Measurements from ENCODE around the gene LRRC75B.
"Not testable (repeated sequence)": the region's sequence is repeated elsewhere in the genome, so short reads cannot be mapped to it uniquely, and the experiment has no call there.

The LRRC75B gene

DNA sequence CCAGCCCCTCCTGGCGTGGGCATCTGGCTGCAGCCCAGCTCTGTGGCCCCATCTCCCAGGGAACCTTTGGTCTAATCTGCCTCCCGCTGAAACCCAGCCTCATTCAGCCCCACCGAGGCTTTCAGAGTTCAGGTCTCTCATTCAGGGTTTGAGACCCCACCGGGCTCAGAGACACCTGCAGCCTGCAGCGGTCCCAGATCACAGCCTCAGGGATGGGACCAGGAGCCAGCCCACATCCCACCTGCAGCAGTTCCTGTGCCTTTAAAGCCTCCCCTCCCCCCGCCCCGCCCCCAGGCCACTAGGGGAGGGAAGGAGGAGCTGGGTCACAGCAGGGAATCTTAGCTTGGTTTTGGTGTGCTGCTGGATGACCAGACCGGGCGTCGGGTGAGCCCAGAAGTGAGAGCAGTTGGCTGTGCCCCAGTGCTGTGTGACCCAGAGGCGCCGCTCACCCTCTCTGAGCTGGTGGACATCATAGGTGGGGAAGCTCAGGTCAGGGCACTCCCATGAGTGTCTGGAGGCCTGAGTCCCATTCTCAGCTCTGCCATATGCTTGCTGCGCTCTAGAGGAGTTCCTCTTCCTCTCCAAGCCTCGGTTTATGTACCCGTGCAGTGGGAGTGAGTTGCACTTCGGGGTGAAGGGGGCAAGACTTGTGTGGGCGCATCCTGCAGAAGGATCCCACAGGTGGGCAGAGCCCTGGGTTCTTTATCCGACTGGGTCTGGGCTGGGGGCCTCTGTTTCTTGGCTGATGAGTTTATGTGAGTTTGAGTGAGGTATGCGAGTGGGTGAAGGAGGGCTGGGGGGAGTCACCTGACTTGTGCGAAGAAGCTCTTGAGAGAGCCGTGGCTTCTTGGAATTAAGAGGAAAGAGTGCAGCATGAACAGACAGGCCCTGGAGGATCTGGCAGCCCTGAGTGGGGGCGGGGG, 10.2 kb upstream of the LRRC75B start, which contains the start of gene GGT1:
Gene GGT1, plus strand, starts transcription at position 347 of the 923 bp plus-strand sequence. CDS start 7,889 bp downstream, outside the sequence.
- in situ Hi-C loops (cut with HindIII; ENCODE audit: low sequenced_read_pairs), result not testable (repeated sequence)

DNA sequence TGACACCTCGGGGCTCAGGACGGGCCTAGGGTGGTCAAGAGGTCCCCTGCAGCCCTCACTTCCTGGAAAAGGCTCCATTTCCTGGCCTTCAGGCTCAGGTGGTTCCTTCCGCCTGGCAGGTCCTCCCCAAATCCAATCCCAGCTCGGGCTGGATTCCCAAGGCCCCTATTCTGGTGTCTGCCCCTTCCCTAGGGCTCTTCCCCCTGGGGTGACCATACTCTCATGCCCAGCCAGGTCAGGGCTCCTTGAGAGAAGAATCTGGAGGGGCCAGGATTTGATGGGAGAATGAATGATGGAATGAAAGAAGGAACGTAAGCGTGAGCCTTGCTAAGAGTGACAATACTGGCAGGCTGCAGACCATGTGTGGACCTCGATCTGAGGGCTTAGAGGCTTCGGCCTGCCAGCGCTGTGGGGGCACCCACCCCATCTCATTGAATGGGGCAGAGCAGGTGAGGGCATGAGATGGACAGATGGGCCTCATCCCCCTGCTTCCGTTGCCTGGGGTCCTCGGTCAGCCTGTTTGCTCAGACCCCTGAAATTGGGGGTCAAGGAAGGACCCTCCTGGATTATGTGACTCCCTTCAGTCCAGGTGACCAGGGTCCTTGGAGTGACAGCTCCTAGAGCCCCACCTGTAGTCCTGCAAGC, 9.4 kb upstream of the LRRC75B start:
- in situ Hi-C loops (cut with HindIII; ENCODE audit: low sequenced_read_pairs), result not testable (repeated sequence)

DNA sequence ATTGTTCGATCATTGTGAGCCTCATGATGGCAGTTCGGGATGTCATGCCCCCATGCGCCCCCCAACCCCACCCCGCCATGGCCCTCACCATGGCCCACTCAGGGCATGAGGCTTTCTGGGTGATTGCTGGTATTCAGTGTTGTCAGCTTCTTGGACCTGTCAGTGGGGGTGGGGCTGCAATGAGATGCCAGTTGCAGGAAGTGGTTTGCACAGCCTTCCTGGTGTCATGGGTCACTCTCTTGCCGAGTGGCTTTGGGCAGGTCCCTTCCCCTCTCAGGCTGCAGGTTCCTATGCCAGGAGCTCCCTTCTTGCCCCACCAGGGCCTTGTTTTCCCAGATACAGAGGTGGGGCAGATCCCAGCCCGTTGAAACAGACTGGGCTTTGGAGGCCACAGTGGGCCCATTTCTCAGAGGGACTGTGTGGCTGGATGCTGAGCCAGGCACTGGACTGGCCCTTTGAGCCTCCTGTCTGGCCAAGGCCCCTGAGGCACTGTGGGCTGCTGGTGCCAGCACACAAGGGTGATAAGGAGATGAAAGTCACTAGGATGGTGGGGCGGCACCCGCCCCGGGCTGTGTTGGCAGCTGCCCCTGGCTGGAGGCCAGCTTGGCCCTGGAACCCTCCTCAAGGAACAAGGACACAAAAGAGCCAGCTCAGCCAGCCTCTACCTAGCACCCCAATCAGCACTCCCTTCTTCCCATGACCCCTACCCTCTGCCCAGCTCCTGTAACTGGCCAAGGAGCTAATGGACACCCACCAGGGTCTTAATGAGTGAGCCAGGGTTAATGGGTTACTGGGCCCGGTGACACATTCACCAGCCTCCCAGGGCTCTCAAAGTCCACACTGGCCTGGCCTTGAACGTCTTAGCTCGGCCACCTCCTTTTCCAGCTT, 8.6 kb upstream of the LRRC75B start:
- in situ Hi-C loops (cut with HindIII; ENCODE audit: low sequenced_read_pairs), result no loop called here

DNA sequence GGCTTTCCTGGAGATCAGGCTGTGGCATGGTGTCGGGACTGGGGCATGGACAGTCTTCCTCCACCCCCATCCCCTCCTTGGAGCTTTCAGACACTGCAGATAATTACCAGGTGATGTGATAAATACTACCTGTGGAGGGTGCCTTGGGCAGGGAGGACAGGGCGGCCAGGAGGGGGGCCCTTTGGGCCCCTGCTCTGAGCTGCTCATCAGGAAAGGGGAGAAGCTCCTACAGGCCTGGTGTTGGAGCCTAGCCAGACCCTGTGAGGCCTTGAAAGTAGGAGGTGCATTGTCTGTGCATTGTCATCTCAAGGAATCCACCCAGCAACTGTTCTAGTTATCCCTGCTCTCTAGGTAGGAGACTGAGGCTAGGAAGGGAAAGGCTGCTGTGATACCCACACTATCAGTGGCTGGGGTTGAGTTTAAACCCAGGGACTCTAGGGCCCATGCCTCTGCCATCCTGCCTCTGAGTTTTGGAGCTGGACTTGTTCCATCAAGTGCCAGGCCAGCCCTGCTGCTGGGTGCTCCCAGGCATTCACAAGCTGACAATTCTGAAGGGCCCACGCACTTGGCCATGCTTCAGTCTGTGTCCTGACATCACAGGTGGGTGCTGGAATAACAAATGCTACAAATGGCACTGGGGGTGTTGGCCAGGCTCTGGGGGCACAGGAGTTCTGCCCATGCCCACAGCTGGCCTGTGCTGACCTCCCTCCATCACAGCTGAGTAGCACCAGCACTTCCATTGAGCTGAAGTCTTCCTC, 7.3 kb upstream of the LRRC75B start:
- in situ Hi-C loops (cut with HindIII; ENCODE audit: low sequenced_read_pairs), result not testable (repeated sequence)

DNA sequence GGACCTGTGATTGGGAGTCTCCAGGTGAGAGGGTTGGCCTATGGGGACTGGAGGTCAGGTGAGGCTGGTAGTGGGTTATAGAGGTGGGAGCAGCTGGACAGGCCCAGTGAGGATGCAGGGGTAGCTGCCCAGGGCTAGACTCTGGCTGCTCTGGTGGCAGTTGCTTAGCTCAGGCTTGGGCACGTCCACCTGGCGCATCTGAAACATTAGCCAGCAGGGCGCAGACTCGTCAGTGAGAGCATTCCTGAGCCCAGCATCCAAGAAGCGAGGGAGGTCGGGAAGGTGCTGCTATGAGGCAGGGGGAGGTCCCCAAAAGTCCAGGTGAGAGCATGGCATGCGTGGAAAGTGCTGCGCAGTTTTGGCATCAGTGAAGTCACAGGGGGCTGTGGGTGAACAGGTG, 6.6 kb upstream of the LRRC75B start:
- in situ Hi-C loops (cut with HindIII; ENCODE audit: low sequenced_read_pairs), result no loop called here

DNA sequence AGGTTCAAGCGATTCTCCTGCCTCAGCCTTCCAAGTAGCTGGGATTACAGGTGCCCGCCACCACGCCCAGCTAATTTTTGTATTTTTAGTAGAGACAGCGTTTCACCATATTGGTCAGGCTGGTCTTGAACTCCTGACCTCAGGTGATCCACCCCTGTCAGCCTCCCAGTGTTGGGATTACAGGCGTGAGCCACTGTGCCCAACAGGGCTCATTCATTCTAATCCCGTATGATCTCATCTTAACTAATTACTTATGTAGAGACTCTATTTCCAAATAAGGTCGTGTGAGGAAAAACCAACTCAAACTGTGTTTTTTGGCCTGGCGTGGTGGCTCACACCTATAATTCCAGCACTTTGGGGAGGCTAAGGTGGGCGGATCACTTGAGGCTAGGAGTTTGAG, 4.2 kb upstream of the LRRC75B start:
- in situ Hi-C loops (cut with HindIII; ENCODE audit: low sequenced_read_pairs), result not testable (repeated sequence)

DNA sequence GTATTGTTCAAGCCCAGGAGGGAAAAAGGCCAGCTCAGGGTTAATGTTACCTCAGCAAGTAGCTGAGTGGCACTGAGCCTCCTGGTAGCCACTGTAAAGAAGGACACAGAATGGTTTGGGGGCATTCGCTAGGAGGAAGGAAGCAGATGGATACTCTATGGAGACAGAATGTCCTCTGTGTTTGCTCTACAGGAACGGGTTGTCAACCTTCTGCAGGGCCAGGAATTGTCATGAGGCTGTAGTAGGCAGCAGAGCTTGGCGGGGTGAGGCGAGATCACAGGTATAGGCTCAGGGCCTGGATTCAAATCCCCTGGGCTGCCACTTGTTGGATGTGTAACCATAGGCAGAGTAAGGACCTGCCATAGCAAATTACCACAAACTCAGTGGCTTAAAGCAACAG, 3.0 kb upstream of the LRRC75B start:
- in situ Hi-C loops (cut with HindIII; ENCODE audit: low sequenced_read_pairs), result no loop called here

DNA sequence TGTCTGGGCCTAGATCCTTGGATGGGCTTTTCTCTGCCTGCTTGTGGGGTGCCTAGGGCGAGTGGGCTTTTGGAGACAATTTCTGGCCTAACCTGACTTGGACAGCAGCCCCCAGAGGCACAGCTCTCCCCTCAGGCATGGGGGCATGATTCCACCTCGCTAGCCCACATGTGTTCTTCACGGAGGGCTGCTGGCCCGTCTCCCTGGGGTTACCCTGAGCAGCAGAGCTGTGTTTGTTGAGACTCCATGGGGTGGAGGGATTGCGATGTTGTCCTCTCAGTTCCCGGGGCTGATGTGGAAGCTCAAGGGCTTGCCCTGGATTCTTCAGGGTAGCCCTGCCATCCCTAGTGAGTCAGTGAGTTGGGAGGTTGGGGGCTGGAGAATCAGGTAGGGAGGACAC, 2.4 kb upstream of the LRRC75B start:
- in situ Hi-C loops (cut with HindIII; ENCODE audit: low sequenced_read_pairs), result no loop called here

DNA sequence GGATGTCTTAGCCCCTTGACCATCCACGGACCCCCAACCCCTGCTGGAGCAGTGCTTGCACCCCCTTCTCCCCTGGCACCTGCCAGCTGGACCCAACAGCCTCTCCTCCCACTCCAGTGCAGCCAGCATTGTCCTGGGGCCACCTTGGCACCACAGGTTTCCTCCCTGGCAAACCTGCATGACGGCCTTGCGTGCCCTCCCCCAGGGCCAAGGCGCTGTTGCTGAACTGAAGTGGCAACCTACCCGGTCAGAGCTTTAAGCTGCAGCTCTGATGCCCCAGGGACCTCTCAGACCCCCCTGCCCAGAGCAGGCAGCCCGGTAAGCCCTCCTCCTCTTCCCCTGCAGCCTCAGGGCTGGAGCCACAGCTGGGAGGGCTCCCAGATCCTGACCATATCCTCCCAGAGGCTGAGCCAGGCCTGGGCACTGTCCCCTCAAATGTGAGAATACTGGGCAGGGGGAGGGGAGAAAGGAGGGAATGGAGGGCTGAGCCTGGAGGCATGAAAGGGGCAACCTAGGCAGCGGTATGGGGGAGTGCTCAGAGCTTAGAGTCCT, 1.8 kb upstream of the LRRC75B start:
- in situ Hi-C loops (cut with HindIII; ENCODE audit: low sequenced_read_pairs), result no loop called here

DNA sequence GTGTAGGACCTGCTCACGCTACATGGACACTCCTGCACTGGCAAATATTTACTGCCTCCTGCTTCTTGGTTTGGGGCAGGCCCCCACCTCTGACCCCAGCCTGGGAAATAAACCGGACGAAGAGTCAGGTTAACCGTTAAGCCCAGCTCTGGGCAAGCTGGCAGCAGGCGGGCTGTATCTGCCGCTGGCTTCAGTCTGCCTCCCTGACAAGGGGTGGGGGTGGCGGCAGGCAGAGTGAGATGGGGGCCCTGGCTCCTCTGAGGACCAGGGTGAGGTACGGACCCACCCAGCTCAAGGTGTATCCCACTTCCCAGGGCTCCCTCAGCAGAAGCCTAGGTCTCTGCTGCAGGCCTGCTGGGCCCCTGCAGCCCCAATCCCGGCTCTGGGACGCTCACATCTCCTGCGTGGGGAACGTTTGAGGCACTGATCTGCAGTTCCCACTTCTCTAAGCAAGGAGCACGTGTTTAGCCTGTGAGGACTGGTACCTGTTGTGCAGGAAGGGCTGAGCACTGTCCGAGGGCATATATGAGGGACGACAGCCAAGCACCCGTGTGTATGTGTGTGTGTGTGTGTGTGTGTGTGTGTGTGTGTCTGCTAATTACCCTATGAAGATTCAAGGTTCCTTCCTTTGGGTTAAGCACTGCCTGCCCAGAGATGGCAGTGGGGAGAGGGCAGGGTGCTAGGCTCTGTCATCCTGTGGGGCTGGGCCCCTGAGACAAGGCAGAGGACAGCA, 1.1 kb upstream of the LRRC75B start:
- in situ Hi-C loops (cut with HindIII; ENCODE audit: low sequenced_read_pairs), result no loop called here

DNA sequence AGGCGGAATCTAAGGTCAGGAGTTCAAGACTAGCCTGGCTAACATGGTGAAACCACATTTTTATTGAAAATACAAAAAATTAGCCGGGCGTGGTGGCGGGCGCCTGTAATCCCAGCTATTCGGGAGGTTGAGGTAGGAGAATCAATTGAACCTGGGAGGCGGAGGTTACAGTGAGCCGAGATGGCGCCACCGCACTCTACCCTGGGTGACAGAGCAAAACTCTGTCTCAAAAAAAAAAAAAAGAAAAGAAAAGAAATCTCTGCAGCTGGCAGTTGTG, 624 bp upstream of the LRRC75B start:
- in situ Hi-C loops (cut with HindIII; ENCODE audit: low sequenced_read_pairs), result not testable (repeated sequence)

DNA sequence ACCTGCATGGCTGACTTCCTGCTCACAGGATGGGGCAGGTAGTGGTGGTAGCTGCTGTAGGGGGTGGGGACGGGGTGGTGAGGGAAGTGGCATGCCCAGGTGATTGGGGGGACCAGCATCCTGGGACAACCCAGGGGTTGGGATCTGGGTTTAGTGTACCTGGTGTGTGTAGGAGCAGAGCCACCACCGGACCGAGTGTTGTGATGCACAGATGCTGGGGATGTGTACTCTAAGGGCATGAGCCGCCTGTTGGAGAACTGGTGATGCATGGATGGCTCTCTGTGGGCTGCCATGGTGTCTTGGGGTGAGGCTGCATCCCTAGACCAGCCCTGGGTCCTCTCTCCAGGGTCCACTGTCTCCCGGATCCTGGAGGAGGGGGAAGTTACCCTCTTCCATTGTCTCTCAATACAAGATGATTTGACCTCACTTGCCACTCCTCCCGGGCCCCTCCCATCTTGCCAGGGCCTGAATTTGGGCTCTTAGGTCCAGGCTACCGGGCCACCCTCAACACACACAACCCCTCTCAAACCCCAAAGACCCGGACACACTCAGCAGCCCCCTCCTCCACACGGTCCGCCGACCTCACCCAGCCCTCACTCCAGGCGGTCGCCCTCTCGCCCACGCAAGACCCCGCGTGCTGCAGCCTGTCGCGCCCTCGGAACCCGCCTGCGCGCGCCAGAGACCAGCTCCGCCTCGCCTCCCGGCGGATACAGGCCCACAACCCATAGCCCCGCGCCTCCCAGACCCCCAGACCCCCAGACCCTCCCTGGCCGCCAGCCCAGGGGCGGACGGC, 619 bp downstream of the LRRC75B start:
- in situ Hi-C loops (cut with HindIII; ENCODE audit: low sequenced_read_pairs), result no loop called here

DNA sequence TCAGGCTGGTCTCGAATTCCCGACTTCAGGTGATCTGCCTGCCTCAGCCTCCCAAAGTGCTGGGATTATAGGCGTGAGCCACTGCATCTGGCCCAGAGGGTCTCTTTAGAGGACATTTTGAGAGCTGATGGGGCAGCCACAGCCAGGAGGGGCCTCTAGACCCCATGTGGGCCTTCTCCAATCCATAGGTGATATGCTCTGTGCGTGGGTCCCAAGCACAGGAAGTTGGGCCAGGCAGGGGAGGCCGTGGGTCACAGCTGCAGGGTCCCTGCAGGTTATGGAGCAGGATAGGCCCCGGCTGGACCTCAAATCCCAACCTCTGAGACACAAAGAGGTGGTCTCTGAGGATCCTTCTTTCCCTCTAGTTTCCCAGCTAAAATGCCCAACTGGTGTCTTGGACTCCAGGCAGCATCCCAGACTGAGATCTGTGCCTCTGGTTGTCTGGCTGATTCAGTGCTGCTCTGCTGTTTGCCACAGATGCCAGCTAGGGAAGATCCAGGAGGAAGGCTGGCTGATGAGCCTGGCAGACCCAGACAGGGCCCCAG, 1.5 kb downstream of the LRRC75B start:
- in situ Hi-C loops (cut with HindIII; ENCODE audit: low sequenced_read_pairs), result no loop called here

DNA sequence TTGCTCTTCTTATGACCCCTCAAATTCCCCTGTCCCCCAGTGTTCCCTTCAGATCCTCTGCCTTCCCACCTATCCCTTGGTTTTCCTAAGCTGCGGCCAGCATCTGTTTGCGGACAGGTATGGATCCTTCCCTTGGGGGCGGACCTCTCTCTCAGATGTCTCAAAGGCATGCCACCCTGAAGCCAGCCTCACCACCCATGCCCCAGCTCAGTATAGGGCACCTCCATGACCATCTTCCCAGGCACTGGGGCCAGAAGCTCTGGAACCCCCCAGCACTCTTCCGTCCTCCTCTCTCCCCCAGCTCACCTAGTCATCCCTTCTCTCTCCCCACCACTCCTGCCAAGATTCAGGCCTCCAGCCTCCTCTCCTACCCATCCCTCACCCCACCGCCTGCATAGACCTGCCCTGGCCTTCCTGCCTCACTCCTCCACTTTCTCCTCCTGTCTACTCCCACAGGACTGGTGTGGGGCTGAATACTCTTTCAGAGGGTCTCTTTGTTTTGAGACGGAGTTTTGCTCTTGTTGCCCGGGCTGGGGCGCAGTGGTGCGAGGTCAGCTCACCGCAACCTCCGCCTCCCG, 2.2 kb downstream of the LRRC75B start:
- in situ Hi-C loops (cut with HindIII; ENCODE audit: low sequenced_read_pairs), result no loop called here

DNA sequence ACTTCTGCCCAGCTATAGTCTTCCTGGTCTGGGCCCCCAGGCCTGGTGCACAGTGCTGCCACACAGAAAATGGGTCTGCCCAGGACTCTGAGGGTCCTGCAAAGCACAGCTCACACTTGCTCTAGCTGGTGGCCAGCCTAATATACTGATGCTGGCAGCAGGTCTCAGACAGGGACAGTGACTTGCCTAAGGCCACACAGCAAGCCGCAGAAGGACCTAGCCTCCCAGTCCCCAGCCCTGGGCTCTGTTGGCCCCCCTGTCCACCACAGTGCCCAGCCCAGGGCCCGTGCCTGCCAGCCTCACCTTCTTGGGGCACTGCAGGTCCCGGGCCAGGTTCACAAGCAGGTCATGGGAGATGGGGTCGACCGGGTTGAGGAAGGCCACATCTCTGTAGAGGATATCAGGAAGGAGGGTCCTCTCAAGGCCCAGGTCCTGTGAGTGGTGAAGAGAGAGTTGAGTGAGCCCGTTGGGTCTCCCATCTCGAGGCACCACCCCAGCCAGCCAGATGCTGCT, 3.3 kb downstream of the LRRC75B start:
- in situ Hi-C loops (cut with HindIII; ENCODE audit: low sequenced_read_pairs), result no loop called here

DNA sequence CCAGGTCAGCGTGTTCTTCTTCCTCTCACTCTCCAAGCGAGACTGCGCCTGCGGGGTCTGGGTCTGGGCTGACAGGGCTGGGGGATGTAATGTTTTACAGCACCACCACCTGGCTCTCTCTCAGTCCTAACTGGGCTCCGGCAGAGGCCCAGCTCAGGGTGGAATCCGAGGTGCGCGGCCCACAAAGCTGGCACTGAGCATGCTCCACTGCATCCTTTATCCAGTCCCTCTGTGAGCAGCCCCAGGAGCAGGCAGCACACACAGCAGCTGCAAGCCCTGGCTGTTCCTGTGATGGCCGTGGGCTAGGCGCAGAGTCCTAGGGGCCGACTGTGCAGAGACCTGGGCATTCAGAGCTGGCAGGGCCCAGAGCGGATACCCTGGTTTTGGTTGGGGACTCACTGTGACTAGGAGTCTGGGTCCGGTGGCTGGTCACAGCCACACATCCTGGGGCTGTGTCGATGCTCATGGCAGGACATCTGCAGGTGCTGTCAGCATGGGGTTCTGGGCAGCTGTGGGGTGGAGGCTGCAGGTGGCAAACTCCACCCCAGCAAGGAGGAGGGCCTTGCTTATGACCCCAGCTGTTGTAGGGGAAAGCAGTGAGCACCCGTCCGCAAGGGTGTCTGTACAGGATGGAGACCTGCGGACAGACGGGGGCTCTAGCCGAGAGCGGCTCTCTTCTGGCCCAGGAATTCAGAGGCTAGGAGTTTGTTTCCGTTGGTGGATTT, 4.0 kb downstream of the LRRC75B start:
- in situ Hi-C loops (cut with HindIII; ENCODE audit: low sequenced_read_pairs), result no loop called here

DNA sequence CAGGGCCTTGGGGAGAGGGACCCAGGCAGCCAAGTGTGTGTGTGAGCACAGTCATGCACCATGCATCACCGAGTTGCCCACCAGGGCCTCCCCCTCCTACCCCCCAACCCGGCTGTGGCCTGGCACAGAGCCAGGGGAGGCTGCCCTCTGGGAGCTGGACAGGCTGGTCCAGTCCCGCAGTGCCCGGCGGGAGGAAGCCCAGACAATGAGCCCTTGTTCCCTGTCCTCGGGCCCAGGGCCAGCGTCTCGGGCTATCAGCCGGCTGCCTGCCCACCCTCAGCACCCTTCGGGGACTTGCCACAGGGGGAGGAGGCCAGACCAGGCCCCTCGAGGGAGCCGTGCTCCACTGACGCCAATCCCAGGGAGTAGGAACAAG, 4.5 kb downstream of the LRRC75B start:
- in situ Hi-C loops (cut with HindIII; ENCODE audit: low sequenced_read_pairs), result no loop called here

Measured in endothelial cell of hepatic sinusoid (primary cell).